ENCODE results near the gene PROKR1.

Gene PROKR1

DNA sequence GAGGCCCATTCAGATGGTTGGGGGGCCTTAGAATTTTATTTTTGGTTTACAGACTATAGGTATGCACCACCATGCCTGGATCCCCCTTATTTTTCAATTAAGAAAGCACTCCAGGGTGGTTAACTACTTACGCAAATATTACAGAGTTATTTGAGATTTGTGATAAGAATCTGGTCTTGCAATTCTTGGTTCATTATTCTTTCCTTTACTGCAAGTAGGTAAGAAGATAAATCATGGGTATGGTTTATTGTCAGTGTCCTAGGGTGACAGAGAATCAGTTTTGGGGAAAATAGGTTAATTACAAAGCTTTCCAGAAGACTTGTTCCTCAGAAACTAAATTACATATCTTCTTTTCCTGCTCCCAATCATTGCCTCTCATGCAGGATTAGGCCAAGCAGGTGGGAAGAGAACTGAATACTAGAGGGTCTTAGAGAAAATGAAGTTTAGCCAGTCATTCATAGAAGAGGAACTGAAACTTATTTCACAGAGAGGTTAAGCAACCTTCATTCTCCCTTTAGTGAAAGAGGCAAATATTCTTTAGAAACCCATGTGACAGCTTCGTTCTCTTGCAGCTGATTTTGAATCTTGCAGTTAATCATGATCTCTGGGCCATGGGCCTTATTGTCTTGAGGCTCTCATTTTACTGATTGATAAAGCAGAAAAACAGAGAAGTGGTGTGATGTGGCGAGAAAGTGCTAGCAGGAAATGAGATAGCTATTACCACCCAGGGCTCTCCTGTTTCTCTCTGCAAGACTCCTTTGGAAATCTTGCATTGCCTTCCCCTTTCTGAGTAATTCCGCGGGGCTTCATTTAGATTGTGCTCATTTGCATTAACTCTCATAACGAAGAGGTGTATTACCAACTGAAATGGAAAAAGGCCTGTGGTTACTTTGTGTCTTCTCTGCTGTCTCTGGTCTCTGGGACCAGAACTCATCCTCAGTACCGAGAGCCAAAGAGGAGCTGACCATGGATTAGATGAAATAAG lies 46.5 kb downstream of the PROKR1 start:
- no peak overlapping the region for H3K4me3 ChIP-seq (ENCODE audit: low read depth, low read length)
- TF ChIP-seq, protein P1, sequence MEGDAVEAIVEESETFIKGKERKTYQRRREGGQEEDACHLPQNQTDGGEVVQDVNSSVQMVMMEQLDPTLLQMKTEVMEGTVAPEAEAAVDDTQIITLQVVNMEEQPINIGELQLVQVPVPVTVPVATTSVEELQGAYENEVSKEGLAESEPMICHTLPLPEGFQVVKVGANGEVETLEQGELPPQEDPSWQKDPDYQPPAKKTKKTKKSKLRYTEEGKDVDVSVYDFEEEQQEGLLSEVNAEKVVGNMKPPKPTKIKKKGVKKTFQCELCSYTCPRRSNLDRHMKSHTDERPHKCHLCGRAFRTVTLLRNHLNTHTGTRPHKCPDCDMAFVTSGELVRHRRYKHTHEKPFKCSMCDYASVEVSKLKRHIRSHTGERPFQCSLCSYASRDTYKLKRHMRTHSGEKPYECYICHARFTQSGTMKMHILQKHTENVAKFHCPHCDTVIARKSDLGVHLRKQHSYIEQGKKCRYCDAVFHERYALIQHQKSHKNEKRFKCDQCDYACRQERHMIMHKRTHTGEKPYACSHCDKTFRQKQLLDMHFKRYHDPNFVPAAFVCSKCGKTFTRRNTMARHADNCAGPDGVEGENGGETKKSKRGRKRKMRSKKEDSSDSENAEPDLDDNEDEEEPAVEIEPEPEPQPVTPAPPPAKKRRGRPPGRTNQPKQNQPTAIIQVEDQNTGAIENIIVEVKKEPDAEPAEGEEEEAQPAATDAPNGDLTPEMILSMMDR (IDR thresholded peaks at IDR 0.05; ENCODE audit: low read depth, low read length): no peak

DNA sequence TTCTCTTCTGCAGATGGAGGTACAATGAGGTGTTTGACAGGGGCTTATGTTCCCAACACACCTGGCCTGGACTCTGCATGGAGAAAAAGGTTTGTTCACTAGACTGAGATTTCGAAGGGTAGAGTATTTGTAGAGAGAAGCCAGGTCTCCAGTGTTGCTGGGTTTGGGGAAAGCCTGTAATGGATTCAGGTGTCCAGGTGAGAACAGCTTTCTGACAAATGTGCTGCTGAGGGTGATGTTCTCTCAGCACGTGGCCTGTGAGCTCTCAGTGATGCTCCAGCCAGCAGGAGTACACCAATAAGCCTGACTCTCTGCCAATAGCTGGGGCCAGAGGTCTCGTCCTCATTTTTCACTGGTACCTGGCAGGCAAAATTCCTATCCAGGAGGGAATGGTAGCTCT lies 47.5 kb downstream of the PROKR1 start:
- TF ChIP-seq, protein P1 (IDR thresholded peaks at IDR 0.05; ENCODE audit: low read depth, low read length): no peak

DNA sequence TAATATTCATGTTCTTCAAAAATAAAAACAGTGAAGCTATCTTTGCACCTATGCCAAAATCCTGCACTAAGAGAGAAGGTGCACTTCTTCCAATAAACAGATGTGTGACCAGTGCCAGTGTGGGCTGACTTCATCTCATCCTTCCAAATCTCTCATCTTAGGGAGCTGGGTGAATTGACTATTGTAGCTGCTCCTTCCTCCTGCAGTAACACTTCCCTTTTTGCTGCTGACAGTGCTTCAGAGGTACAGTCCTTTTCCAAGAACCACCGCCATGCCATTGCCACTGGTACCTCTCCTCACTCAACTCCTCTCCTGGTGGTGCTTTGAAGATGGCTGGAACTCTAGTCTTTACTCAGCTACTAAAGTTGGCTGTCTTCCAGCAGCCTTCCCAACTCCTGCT lies 49.1 kb downstream of the PROKR1 start:
- no peak overlapping the region for H3K4me3 ChIP-seq (ENCODE audit: low read depth, low read length)
- TF ChIP-seq, protein P1 (IDR thresholded peaks at IDR 0.05; ENCODE audit: low read depth, low read length): no peak

More for the DNA sequence above, 47.5 kb downstream of the PROKR1 start:
- no peak overlapping the region for H3K4me3 ChIP-seq (ENCODE audit: low read depth, low read length)

DNA sequence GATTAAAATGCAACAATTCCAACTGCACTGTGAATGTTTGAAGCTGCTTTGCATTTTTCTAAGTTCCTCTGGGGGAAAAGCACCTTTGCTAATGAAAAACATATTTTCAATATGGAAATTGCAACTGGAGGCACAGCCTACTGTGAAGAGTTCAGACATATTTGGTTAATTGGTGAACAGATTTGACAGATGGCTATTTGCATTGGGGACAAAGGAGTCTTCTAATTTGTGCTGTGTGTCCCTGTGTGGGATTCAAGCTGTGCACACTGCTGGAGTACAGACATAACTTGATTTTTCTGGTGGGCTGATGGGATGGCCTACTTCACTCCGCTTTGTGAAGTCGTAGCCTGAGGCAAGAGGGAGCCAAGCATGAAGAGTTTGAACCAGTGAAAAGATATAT lies 50.6 kb downstream of the PROKR1 start:
- no peak overlapping the region for H3K4me3 ChIP-seq (ENCODE audit: low read depth, low read length)
- TF ChIP-seq, protein P1 (IDR thresholded peaks at IDR 0.05; ENCODE audit: low read depth, low read length): no peak

DNA sequence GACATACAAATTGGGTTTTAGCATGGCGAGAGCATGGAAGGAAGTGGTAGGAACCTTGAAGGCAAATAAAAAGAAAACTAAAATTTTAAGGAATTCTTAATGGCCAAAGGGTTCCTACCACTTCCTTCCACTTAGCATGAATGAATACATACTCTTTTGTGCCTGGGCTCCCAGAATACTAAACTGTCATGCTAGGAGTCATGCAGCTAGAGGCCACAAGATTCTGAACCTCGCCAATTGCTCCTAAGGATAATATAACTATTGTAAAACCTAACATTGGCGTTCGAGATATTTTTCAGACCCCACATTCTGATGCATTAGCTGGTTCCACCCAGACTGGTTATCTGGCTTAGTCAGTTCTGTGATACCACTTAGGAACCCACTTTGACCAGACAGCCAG lies 52.6 kb downstream of the PROKR1 start:
- no peak overlapping the region for H3K4me3 ChIP-seq (ENCODE audit: low read depth, low read length)
- TF ChIP-seq, protein P1 (IDR thresholded peaks at IDR 0.05; ENCODE audit: low read depth, low read length): no peak

DNA sequence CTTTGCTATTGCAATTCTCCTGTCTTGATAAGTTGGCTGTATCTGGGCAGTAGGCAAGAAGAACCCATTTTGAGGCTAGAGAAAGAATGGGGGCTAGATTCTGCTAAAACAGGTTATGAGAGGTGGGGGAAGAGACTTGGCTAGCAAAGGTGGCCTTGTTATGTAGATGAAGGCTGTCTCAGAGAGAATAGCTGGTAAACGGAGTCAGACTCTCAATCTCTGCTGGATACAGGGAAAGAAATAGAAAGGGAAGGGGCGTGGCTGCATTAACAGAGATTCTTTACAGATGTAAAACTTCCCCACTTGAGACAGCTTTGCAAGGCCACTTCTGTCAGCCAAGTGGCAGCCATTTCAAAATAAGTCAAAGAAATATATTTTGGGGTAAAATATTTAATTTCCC lies 53.2 kb downstream of the PROKR1 start:
- H3K4me3 ChIP-seq (ENCODE audit: low read depth, low read length): no peak overlapping the region
- TF ChIP-seq, protein P1 (IDR thresholded peaks at IDR 0.05; ENCODE audit: low read depth, low read length): no peak
